Fibroblast of mammary gland (primary cell): ENCODE measurements around the gene TMEM131L.

ENCODE experiments used
- DNase-seq: peaks from one replicate; pipeline ENCODE4 v3.0.0-alpha.2; 2010; ENCODE audit warnings: low read depth
- H3K4me3 ChIP-seq: 2 replicates; pipeline ENCODE4 v1.5.1; 2011; ENCODE audit warnings: low read depth, mild to moderate bottlenecking, low read length, moderate library complexity; ENCODE audit not compliant: control insufficient read depth
- TF ChIP-seq, protein P1 (sequence below): conservative IDR thresholded peaks from 2 replicates; pipeline ENCODE4 v1.5.1; 2011; ENCODE audit warnings: low read depth, low read length, inconsistent platforms; ENCODE audit not compliant: control insufficient read depth, insufficient read depth

TMEM131L gene

GRCh38 chr4:153571006-153571545 lies 104.9 kb downstream of the TMEM131L start:
- TF ChIP-seq, protein P1, sequence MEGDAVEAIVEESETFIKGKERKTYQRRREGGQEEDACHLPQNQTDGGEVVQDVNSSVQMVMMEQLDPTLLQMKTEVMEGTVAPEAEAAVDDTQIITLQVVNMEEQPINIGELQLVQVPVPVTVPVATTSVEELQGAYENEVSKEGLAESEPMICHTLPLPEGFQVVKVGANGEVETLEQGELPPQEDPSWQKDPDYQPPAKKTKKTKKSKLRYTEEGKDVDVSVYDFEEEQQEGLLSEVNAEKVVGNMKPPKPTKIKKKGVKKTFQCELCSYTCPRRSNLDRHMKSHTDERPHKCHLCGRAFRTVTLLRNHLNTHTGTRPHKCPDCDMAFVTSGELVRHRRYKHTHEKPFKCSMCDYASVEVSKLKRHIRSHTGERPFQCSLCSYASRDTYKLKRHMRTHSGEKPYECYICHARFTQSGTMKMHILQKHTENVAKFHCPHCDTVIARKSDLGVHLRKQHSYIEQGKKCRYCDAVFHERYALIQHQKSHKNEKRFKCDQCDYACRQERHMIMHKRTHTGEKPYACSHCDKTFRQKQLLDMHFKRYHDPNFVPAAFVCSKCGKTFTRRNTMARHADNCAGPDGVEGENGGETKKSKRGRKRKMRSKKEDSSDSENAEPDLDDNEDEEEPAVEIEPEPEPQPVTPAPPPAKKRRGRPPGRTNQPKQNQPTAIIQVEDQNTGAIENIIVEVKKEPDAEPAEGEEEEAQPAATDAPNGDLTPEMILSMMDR = no peak
- H3K4me3 ChIP-seq = no peak overlapping the region
- no peak for DNase-seq

DNA sequence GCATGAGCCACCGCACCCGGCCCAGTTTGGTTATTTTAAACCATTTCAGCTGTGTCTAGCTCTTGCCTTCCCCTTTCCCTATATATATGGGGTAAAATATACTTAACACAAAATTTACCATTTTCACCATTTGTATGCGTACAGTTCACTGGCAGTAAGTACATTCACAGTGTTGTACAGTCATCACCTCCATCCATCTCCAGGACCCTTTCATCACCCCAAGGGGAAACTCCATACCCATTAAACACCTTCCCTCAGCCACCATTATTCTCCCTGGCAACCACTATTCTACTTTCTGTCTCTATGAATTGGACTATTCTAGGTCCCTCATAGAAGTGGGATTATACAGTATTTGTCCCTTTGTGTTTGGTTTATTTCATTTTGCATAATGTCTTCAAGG lies 106.4 kb downstream of the TMEM131L start:
- DNase-seq = no peak
- H3K4me3 ChIP-seq = no peak overlapping the region
- TF ChIP-seq, protein P1 = no peak

DNA sequence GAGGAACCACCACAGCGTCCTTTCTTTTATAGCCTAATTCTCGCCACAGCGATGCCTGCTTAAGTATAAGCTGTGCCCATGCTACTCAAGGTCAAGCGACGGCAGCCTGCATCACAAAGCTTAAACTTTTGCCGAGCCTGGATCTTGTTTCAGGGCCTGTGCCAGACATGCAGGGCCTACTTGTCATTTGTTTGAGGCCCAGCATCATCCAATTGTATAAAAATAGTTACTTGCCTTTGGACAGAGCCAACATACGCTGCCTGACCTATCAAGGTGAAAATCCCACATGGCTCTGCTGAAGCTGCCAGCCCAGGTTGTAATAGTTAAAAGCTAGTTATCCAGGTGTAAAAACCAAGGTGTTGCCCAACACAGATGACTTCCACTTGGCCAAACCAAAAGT lies 107.1 kb downstream of the TMEM131L start:
- TF ChIP-seq, protein P1 = no peak
- no peak for DNase-seq
- H3K4me3 ChIP-seq = no peak overlapping the region

DNA sequence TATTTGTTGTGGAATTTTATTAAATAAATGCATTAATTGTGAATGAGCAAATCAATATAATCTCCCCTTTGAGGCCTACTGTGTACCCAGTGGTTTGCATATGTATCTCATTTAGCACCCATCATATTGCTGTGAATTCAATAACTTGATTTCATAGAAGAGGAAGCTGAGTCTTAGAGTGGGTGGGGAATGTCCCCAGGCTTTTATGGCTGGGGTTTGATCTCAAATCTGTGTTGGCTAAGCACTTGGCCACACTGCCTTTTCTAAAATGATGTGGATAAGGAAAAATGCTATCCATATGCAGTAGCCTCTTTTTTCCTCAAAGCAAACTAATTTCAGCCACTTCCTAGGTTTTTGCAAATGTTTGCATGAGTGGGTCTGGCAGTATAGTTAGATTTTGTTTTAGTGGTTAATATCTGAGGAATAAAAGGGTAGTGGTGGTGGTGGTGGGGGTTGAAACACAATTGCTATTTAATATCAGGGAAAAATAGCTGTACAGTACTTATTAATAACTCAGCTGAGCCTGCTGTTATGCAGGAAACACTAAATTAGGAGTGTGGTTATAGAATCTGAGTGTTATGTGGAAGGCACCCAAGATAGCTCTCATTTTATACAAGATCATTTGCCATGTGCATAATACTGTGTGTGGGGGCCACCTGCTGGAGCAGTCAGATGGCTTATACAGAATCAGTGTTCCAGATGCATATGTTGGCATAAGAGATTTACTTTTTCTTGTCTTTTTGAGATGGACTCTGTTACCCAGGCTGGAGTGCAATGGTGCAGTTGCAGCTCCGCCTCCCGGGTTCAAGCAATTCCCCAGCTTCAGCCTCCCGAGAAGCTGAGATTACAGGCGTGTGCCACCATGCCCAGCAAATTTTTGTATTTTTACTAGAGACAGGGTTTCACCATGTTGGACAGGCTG lies 108.0 kb downstream of the TMEM131L start:
- peak; percentile 85 for DNase-seq
- TF ChIP-seq, protein P1 = peak; percentile 72
- no peak overlapping the region for H3K4me3 ChIP-seq

DNA sequence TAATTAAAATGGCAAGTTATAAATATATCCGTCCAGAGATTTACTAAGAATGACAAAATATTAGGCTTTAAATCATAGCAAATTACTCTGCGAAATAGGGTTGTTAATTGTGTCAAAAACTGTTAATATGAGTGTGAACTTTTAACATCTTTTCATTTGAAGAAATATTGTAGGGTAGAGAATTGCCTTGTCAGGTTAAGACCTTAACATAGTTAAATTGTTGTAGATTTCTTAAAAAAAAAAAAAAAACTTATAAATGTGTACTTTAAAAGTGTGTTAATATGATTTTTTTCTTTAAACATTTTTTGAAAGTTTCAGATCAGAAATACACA lies 110.2 kb downstream of the TMEM131L start:
- DNase-seq = no peak
- TF ChIP-seq, protein P1 = no peak

DNA sequence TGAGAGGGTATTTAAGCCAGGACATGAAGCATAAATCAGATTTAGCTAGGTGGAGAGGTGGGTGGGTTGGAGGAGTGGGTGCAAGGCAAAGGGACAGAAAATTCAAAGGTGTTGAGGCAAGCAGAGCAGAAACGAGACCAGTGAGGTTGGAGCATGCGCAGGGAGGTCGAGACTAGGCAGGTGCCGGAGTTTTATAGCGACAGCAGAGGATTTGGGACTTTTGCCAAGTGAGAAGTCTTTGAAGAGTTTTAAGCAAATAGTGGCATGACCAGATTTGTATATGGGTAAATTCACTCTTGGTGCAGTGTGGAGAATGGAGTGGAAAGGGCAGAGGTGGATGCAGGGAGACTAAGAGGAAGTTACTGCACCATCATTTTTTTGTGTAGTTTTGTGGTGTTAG lies 110.9 kb downstream of the TMEM131L start:
- no peak overlapping the region for H3K4me3 ChIP-seq
- no peak for DNase-seq
- TF ChIP-seq, protein P1 = no peak

More for the DNA sequence above, 110.2 kb downstream of the TMEM131L start:
- H3K4me3 ChIP-seq = no peak overlapping the region
